ENCODE results near the gene PSEN2.
A peak's percentile ranks its signal among the peaks of the same experiment; 100 is the strongest.

PSEN2 gene

DNA sequence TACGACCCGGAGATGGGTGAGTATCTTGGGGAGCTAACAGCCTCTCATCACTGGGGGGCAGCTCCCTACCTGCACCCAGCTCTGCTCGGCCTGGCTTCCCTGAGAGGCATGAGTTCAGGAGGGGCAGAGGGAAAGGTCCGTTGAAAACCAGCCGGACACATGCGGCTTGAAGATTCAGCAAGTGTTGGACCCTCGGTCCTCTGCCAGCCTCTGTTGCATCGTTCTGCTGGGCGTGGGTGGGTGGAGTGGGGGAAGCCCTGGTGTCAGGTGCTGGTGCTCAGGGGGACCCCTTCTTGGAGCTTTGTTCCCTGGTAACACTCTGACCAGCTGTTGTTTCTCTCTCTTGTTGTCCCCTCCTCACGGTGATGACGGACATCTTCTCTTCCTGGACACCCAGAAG is 20.9 kb downstream of the PSEN2 start:
- no peak for DNase-seq
- Mint-ChIP-seq H3K4me3 (no peak overlapping the region), H3K27ac (no peak overlapping the region), H3K9me3 (no peaks in the 10 kb centered on the region), H3K4me1 (peaks cover 5% of the 10 kb centered on the region), H3K36me3 (ENCODE audit: low read depth) (no peaks in the 10 kb centered on the region), H3K27me3 (ENCODE audit: low read depth, poor library complexity) (peaks cover 7% of the 10 kb centered on the region)
- TF ChIP-seq, protein P1, sequence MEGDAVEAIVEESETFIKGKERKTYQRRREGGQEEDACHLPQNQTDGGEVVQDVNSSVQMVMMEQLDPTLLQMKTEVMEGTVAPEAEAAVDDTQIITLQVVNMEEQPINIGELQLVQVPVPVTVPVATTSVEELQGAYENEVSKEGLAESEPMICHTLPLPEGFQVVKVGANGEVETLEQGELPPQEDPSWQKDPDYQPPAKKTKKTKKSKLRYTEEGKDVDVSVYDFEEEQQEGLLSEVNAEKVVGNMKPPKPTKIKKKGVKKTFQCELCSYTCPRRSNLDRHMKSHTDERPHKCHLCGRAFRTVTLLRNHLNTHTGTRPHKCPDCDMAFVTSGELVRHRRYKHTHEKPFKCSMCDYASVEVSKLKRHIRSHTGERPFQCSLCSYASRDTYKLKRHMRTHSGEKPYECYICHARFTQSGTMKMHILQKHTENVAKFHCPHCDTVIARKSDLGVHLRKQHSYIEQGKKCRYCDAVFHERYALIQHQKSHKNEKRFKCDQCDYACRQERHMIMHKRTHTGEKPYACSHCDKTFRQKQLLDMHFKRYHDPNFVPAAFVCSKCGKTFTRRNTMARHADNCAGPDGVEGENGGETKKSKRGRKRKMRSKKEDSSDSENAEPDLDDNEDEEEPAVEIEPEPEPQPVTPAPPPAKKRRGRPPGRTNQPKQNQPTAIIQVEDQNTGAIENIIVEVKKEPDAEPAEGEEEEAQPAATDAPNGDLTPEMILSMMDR (IDR thresholded peaks at IDR 0.05): no peak

GRCh38 chr1:226891846-226892523 is 21.6 kb downstream of the PSEN2 start:
- no peak for DNase-seq
- Mint-ChIP-seq H3K9me3 (no peaks in the 10 kb centered on the region), H3K27ac (no peak overlapping the region), H3K36me3 (ENCODE audit: low read depth) (no peaks in the 10 kb centered on the region), H3K4me3 (no peak overlapping the region), H3K27me3 (ENCODE audit: low read depth, poor library complexity) (peaks cover 7% of the 10 kb centered on the region), H3K4me1 (peaks cover 5% of the 10 kb centered on the region)
- TF ChIP-seq, protein P1 (IDR thresholded peaks at IDR 0.05): no peak

DNA sequence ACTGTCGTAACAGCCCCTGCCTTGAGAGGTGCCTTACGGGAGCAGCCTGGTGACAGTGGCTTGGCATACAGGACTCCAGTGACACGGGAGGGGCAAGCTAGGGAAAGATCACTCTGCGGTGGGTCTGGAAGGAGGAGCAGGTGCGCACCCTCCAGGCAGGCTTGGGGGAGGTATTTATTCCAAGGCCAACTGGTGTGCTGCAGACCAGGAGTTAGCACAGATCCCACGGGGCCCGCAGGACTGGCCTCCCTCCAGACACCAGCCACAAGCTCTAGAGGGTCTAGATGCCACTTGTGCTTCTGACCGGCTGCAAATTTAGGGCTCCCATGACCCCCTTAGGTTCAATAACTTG is 22.1 kb downstream of the PSEN2 start:
- Mint-ChIP-seq H3K36me3 (ENCODE audit: low read depth) (no peaks in the 10 kb centered on the region), H3K4me3 (no peak overlapping the region), H3K4me1 (peaks cover 5% of the 10 kb centered on the region), H3K27ac (no peak overlapping the region), H3K27me3 (ENCODE audit: low read depth, poor library complexity) (peaks cover 7% of the 10 kb centered on the region), H3K9me3 (no peaks in the 10 kb centered on the region)
- no peak for DNase-seq
- TF ChIP-seq, protein P1 (IDR thresholded peaks at IDR 0.05): no peak

DNA sequence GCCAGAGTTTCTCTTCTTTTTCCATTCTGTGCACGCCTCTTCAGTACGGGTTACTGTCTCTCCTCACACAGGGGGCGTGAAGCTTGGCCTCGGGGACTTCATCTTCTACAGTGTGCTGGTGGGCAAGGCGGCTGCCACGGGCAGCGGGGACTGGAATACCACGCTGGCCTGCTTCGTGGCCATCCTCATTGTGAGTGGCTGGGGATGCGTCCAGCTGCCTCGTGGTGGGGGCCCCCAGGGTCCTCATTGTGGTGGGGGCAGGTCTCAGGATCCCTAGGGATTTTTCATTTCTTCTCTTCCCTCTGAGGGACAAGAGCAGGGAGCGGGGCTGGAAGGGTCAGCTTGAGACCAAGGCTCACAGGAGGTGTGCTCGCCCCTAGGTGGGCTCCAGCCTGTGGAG is 23.5 kb downstream of the PSEN2 start:
- TF ChIP-seq, protein P1 (IDR thresholded peaks at IDR 0.05): no peak
- no peak for DNase-seq
- Mint-ChIP-seq H3K27me3 (ENCODE audit: low read depth, poor library complexity) (peaks cover 7% of the 10 kb centered on the region), H3K27ac (peak overlapping the region; percentile 59), H3K36me3 (ENCODE audit: low read depth) (no peaks in the 10 kb centered on the region), H3K4me3 (no peak overlapping the region), H3K4me1 (peaks cover 5% of the 10 kb centered on the region), H3K9me3 (no peaks in the 10 kb centered on the region)

- Mint-ChIP-seq H3K4me3 (no peak overlapping the region), H3K4me1 (peaks cover 5% of the 10 kb centered on the region), H3K27me3 (ENCODE audit: low read depth, poor library complexity) (peaks cover 7% of the 10 kb centered on the region), H3K36me3 (ENCODE audit: low read depth) (peaks cover 7% of the 10 kb centered on the region), H3K27ac (no peak overlapping the region), H3K9me3 (no peaks in the 10 kb centered on the region)
- DNase-seq: no peak
- TF ChIP-seq, protein P1 (IDR thresholded peaks at IDR 0.05): no peak
These were observed 24.4 kb downstream of the PSEN2 start for GRCh38 chr1:226894826-226895225.

- Mint-ChIP-seq H3K4me1 (peaks cover 3% of the 10 kb centered on the region), H3K36me3 (ENCODE audit: low read depth) (peaks cover 15% of the 10 kb centered on the region), H3K27ac (no peak overlapping the region), H3K27me3 (ENCODE audit: low read depth, poor library complexity) (peaks cover 6% of the 10 kb centered on the region), H3K9me3 (no peaks in the 10 kb centered on the region), H3K4me3 (no peak overlapping the region)
- DNase-seq: no peak
- TF ChIP-seq, protein P1 (IDR thresholded peaks at IDR 0.05): no peak
These were observed 25.2 kb downstream of the PSEN2 start for GRCh38 chr1:226895644-226896043.

All from nephron progenitor cell (in vitro differentiated cells).